ENCODE measurements around the gene TRIM9. TPM values are rescaled to one million over a fixed set of nuclear protein-coding genes. Genes with fewer than 3 reads are reported as not detected.

TRIM9 gene
- total RNA-seq, 1 donor from 2014 or later, result 1.3 TPM

DNA sequence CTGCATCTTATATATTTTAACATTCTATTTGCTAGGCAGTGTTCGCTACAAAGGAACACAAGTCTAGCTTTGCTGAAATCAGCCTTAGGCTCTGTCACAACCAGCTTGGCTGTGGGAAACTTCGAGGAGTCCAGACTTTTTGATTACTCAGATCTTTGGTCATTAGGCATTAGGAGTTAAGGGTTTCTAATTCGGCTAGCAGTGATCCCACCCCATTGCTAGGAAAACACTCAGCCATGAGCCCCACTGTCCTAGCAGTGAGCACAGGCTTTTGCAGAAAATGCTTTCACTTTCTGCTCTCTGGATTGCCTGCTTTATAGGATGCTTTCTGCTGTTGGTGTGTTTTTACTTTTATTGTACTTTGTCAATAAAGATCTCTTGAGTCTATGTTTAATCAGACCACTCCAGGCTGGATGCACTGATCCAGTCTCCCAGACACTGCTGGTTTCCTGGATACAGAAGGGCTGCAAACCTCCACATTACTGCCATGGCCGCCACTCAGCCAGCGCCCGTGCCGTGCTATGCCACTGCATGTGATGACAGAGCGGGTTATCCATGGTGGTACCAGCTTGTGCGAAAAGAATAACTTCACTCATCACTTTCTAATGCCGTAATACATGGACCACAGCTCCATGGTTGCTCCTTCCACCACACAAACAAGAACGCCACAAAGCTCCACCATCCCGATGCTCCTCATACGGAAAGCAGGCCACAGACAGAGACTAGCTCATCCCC lies 109.6 kb downstream of the TRIM9 start:
- Mint-ChIP-seq H3K4me1 (peaks cover 15% of the 10 kb centered on the region), H3K27me3 (ENCODE audit: insufficient read depth, low read depth) (no peaks in the 10 kb centered on the region), H3K9me3 (no peaks in the 10 kb centered on the region), H3K36me3 (no peaks in the 10 kb centered on the region), H3K4me3 (no peak overlapping the region), H3K27ac (no peak overlapping the region)
- H3F3A ChIP-seq (ENCODE audit: low read depth), result no peaks in the 10 kb centered on the region
- H3K4me3 ChIP-seq, result no peak overlapping the region
- H3K36me3 ChIP-seq, result no peaks in the 10 kb centered on the region
- H4K20me1 ChIP-seq (ENCODE audit: low read depth), result no peaks in the 10 kb centered on the region
- no peaks in the 10 kb centered on the region for H3K9me3 ChIP-seq (ENCODE audit: low read depth)
- H3K79me2 ChIP-seq (ENCODE audit: low read depth), result no peaks in the 10 kb centered on the region
- DNase-seq (ENCODE audit: low spot score), result no peak
- H3K27ac ChIP-seq, result no peak overlapping the region
- H3K9ac ChIP-seq, result no peak overlapping the region
- TF ChIP-seq CTCF (IDR thresholded peaks at IDR 0.05) (no peak), EZH2phosphoT487 (IDR thresholded peaks at IDR 0.05) (no peak), EZH2 (IDR thresholded peaks at IDR 0.05) (no peak)
- H2AFZ ChIP-seq (replicated peaks), result peak overlapping the region; percentile 70
- H3K4me2 ChIP-seq, result peak overlapping the region; percentile 41
- no peaks in the 10 kb centered on the region for H3K27me3 ChIP-seq
- H3K4me1 ChIP-seq, result peaks cover 18% of the 10 kb centered on the region

GRCh38 chr14:50984036-50984710 lies 110.7 kb downstream of the TRIM9 start:
- no peak for TF ChIP-seq EZH2phosphoT487 (IDR thresholded peaks at IDR 0.05)
- no peak for TF ChIP-seq EZH2 (IDR thresholded peaks at IDR 0.05)
- no peak for TF ChIP-seq CTCF (IDR thresholded peaks at IDR 0.05)
- H3K27me3 ChIP-seq, result no peaks in the 10 kb centered on the region
- H3K9me3 ChIP-seq (ENCODE audit: low read depth), result no peaks in the 10 kb centered on the region
- no peaks in the 10 kb centered on the region for H3K36me3 ChIP-seq
- no peak overlapping the region for H2AFZ ChIP-seq (replicated peaks)
- no peaks in the 10 kb centered on the region for H4K20me1 ChIP-seq (ENCODE audit: low read depth)
- H3K9me3 Mint-ChIP-seq, result no peaks in the 10 kb centered on the region
- H3K36me3 Mint-ChIP-seq, result no peaks in the 10 kb centered on the region
- H3F3A ChIP-seq (ENCODE audit: low read depth), result no peaks in the 10 kb centered on the region
- H3K4me3 ChIP-seq, result no peak overlapping the region
- DNase-seq (ENCODE audit: low spot score), result no peak
- H3K4me1 Mint-ChIP-seq, result peaks cover 15% of the 10 kb centered on the region
- no peak overlapping the region for H3K4me2 ChIP-seq
- H3K4me3 Mint-ChIP-seq, result no peak overlapping the region
- H3K79me2 ChIP-seq (ENCODE audit: low read depth), result no peaks in the 10 kb centered on the region
- no peak overlapping the region for H3K9ac ChIP-seq
- H3K27ac Mint-ChIP-seq, result no peak overlapping the region
- no peak overlapping the region for H3K27ac ChIP-seq
- peaks cover 18% of the 10 kb centered on the region for H3K4me1 ChIP-seq
- H3K27me3 Mint-ChIP-seq (ENCODE audit: insufficient read depth, low read depth), result peaks cover under 1% of the 10 kb centered on the region

GRCh38 chr14:50979941-50980850 lies 114.7 kb downstream of the TRIM9 start:
- H3K4me1 Mint-ChIP-seq, result peaks cover 6% of the 10 kb centered on the region
- H3K4me1 ChIP-seq, result peaks cover 4% of the 10 kb centered on the region

More at GRCh38 chr14:50979941-50980850, 114.7 kb downstream of the TRIM9 start:
- H3K4me2 ChIP-seq, result no peak overlapping the region
- H3K9ac ChIP-seq, result no peak overlapping the region
- no peak overlapping the region for H2AFZ ChIP-seq (replicated peaks)
- H3K27ac ChIP-seq, result no peak overlapping the region
- no peak overlapping the region for H3K4me3 ChIP-seq
- Mint-ChIP-seq H3K36me3 (no peaks in the 10 kb centered on the region), H3K27me3 (ENCODE audit: insufficient read depth, low read depth) (peaks cover 2% of the 10 kb centered on the region), H3K27ac (no peak overlapping the region), H3K4me3 (no peak overlapping the region), H3K9me3 (no peaks in the 10 kb centered on the region)
- no peak for DNase-seq (ENCODE audit: low spot score)
- H3K27me3 ChIP-seq, result no peaks in the 10 kb centered on the region
- H3K36me3 ChIP-seq, result no peaks in the 10 kb centered on the region
- H4K20me1 ChIP-seq (ENCODE audit: low read depth), result no peaks in the 10 kb centered on the region
- no peaks in the 10 kb centered on the region for H3F3A ChIP-seq (ENCODE audit: low read depth)
- TF ChIP-seq EZH2phosphoT487 (IDR thresholded peaks at IDR 0.05) (no peak), CTCF (IDR thresholded peaks at IDR 0.05) (no peak), EZH2 (IDR thresholded peaks at IDR 0.05) (no peak)
- H3K79me2 ChIP-seq (ENCODE audit: low read depth), result no peaks in the 10 kb centered on the region
- H3K9me3 ChIP-seq (ENCODE audit: low read depth), result no peaks in the 10 kb centered on the region

Measured in neural progenitor cell (in vitro differentiated cells).